ENCODE results near the gene CFDP1.
"Not testable (repeated sequence)": the region's sequence is repeated elsewhere in the genome, so short reads cannot be mapped to it uniquely, and the experiment has no call there.

GRCh38 chr16:75426524-75426923, 6.8 kb downstream of the CFDP1 start:
- not testable (repeated sequence) for TF ChIP-seq CTCF, POLR2A (IDR thresholded peaks at IDR 0.05)

Data from adrenal gland (tissue), 5 donors.